Keratinocyte (primary cell): Measurements from ENCODE around the gene CSHL1. TPM values are rescaled to one million over a fixed set of nuclear protein-coding genes. Genes with fewer than 3 reads are reported as not detected.

ENCODE experiments used
- DNase-seq: peaks from one replicate; pipeline ENCODE4 v3.0.0-alpha.2; 2011; ENCODE audit warnings: low read depth, missing footprints, low spot score
- FAIRE-seq: peaks from 2 replicates; lab custom pipeline; 2011; peaks lifted over from hg19 to GRCh38; lab: Jason Lieb, UNC
- H2AFZ ChIP-seq: 2 replicates; pipeline ENCODE4 v1.6.0; 2012; ENCODE audit warnings: low read length, control low read depth, inconsistent platforms; ENCODE audit not compliant: control insufficient read depth
- H3K27ac ChIP-seq: 2 replicates; pipeline ENCODE4 v1.5.1; 2011; ENCODE audit warnings: low read length; ENCODE audit not compliant: control insufficient read depth, insufficient read depth
- H3K27me3 ChIP-seq: 3 replicates; pipeline ENCODE4 v1.6.0; 2011; ENCODE audit warnings: low read length; ENCODE audit not compliant: control insufficient read depth, insufficient read depth; ENCODE audit errors: extremely low read depth
- H3K36me3 ChIP-seq, 2 experiments: 2 replicates in 1 of 2; 3 replicates in 1 of 2; pipeline ENCODE4 v1.5.1; 2011; ENCODE audit warnings: low read length in 2 of 2, mild to moderate bottlenecking in 1 of 2; ENCODE audit not compliant: control insufficient read depth in 2 of 2, insufficient read depth in 2 of 2; ENCODE audit errors: extremely low read depth in 1 of 2
- H3K4me1 ChIP-seq: 3 replicates; pipeline ENCODE4 v1.5.1; 2011; ENCODE audit warnings: low read length; ENCODE audit not compliant: control insufficient read depth, insufficient read depth; ENCODE audit errors: extremely low read depth
- H3K4me2 ChIP-seq: 3 replicates; pipeline ENCODE4 v1.6.0; 2011; ENCODE audit warnings: low read depth, low read length; ENCODE audit not compliant: control insufficient read depth, insufficient read depth; ENCODE audit errors: extremely low read depth
- H3K4me3 ChIP-seq, 3 experiments: fragments of 200-600 bp in 1 of 3; sonication (generic) in 1 of 3; 2 replicates in 2 of 3; 3 replicates in 1 of 3; pipeline ENCODE4 v1.5.1; 2011 to 2016; ENCODE audit warnings: low read length in 3 of 3, mild to moderate bottlenecking in 3 of 3, control low read depth in 2 of 3, inconsistent platforms in 1 of 3, low read depth in 1 of 3, mixed read lengths in 1 of 3, mixed run types in 1 of 3, moderate library complexity in 1 of 3; ENCODE audit not compliant: control insufficient read depth in 2 of 3, insufficient read depth in 2 of 3; ENCODE audit errors: extremely low read depth in 1 of 3
- H3K79me2 ChIP-seq: 2 replicates; pipeline ENCODE4 v1.6.0; 2012; ENCODE audit warnings: low read length; ENCODE audit not compliant: control insufficient read depth, insufficient read depth
- H3K9ac ChIP-seq: 3 replicates; pipeline ENCODE4 v1.6.0; 2011; ENCODE audit warnings: low read length; ENCODE audit not compliant: control insufficient read depth, insufficient read depth; ENCODE audit errors: extremely low read depth
- H3K9me1 ChIP-seq: 3 replicates; pipeline ENCODE4 v1.6.0; 2011; ENCODE audit warnings: low read length; ENCODE audit not compliant: control insufficient read depth, insufficient read depth; ENCODE audit errors: extremely low read depth
- H3K9me3 ChIP-seq: 2 replicates; pipeline ENCODE4 v1.5.1; 2012; ENCODE audit warnings: low read depth, low read length; ENCODE audit not compliant: control insufficient read depth
- H4K20me1 ChIP-seq: 3 replicates; pipeline ENCODE4 v1.6.0; 2011; ENCODE audit warnings: low read length; ENCODE audit not compliant: control insufficient read depth, insufficient read depth; ENCODE audit errors: extremely low read depth
- CTCF ChIP-seq, 3 experiments: IDR thresholded peaks in 1 of 3; conservative IDR thresholded peaks in 1 of 3; optimal IDR thresholded peaks in 1 of 3; 2 replicates in 2 of 3; 3 replicates in 1 of 3; pipeline versions ENCODE3 to v1.5.1; 2011; ENCODE audit warnings: low read length in 3 of 3, mild to moderate bottlenecking in 3 of 3, moderate library complexity in 2 of 3, control low read depth in 1 of 3, inconsistent platforms in 1 of 3; ENCODE audit not compliant: insufficient read depth in 2 of 3; ENCODE audit errors: extremely low read depth in 1 of 3
- EZH2 ChIP-seq: IDR thresholded peaks from one replicate; pipeline ENCODE4 v1.6.1; 2012; ENCODE audit warnings: inconsistent platforms, mild to moderate bottlenecking, low read length, moderate library complexity
- dilution Hi-C: fragments of 300-500 bp; cut with MboI; formaldehyde crosslinking; loops from one replicate; pipeline ENCODE4 v1.7.0; 2020; ENCODE audit warnings: low sequenced_read_pairs; ENCODE audit not compliant: extremely low pct_ligation_motif_present
- polyA plus RNA-seq, 5 experiments: library from polyadenylated mRNA; depleted of rRNA in 3 of 5; stranded (reverse) in 3 of 5; stranded (forward) in 1 of 5; unstranded in 1 of 5; fragments of >200 nt; gene quantifications; 1 replicate in 1 of 5; 2 replicates in 3 of 5; 3 replicates in 1 of 5; pipeline versions ENCODE4 v1.2.1 to v1.2.3, GENCODE V29; 2011 to 2012; ENCODE audit warnings: missing spikeins in 2 of 5, low read depth in 1 of 5, low replicate concordance in 1 of 5

CSHL1 gene
- polyA plus RNA-seq, 1 donor (not counting 4 experiments of a cell fraction or from before 2014, with no cell fraction given): not detected

- Histone ChIP-seq H3K4me2 (no peak overlapping the region), H3K79me2 (no peaks in the 10 kb centered on the region), H3K9me1 (no peaks in the 10 kb centered on the region), H3K27ac (no peak overlapping the region), H3K27me3 (peaks cover 14% of the 10 kb centered on the region), H3K9ac (no peak overlapping the region), H3K9me3 (no peaks in the 10 kb centered on the region), H4K20me1 (no peaks in the 10 kb centered on the region), H3K36me3 (no peaks in the 10 kb centered on the region), H3K4me1 (peaks cover 2% of the 10 kb centered on the region), H3K4me3 (no peak overlapping the region), H2AFZ (no peak overlapping the region)
- DNase-seq (no peak), FAIRE-seq (no peak)
- dilution Hi-C loops: no loop called here
- TF ChIP-seq CTCF (optimal IDR thresholded peaks at IDR 0.05 in 1 of 3, IDR thresholded peaks at IDR 0.05 in 1 of 3, conservative IDR thresholded peaks at IDR 0.05 in 1 of 3; ENCODE audit: extremely low read depth in 1 of 3, insufficient read depth in 2 of 3, low read length in 3 of 3): no peak
- TF ChIP-seq EZH2: no peak
Observed at GRCh38 chr17:63939401-63939800, 28.3 kb upstream of the CSHL1 start.

- no peak for FAIRE-seq
- H3K4me3 ChIP-seq: no peak overlapping the region
- DNase-seq: no peak
Observed at GRCh38 chr17:63937920-63938319, 26.9 kb upstream of the CSHL1 start.

More at GRCh38 chr17:63937920-63938319, 26.9 kb upstream of the CSHL1 start:
- dilution Hi-C loops: no loop called here
- no peak overlapping the region for H3K4me2 ChIP-seq
- H3K27me3 ChIP-seq: peaks cover 13% of the 10 kb centered on the region
- no peaks in the 10 kb centered on the region for H3K36me3 ChIP-seq
- no peaks in the 10 kb centered on the region for H3K9me3 ChIP-seq
- no peak for TF ChIP-seq CTCF (optimal IDR thresholded peaks at IDR 0.05 in 1 of 3, IDR thresholded peaks at IDR 0.05 in 1 of 3, conservative IDR thresholded peaks at IDR 0.05 in 1 of 3; ENCODE audit: extremely low read depth in 1 of 3, insufficient read depth in 2 of 3, low read length in 3 of 3)
- TF ChIP-seq EZH2: no peak
- no peaks in the 10 kb centered on the region for H3K79me2 ChIP-seq
- no peaks in the 10 kb centered on the region for H4K20me1 ChIP-seq
- peaks cover 2% of the 10 kb centered on the region for H3K4me1 ChIP-seq
- no peak overlapping the region for H2AFZ ChIP-seq
- no peak overlapping the region for H3K9ac ChIP-seq
- H3K27ac ChIP-seq: no peak overlapping the region
- H3K9me1 ChIP-seq: no peaks in the 10 kb centered on the region
